RWPE1 (cell line): Measurements from ENCODE around the gene ADAM22.

Source experiments
- CTCF ChIA-PET: fragments of 350-600 bp; sonication (Branson Sonifier 250); formaldehyde crosslinking; extraction: SDS; loops from one replicate; lab custom pipeline; 2021; lab: Yijun Ruan, JAX
- POLR2A ChIA-PET: fragments of 400-600 bp; formaldehyde crosslinking; extraction: SDS; loops from one replicate; lab custom pipeline; 2020; ENCODE audit warnings: antibody characterized with exemption; ENCODE audit not compliant: low non-redundant PET; lab: Yijun Ruan, JAX
- DNase-seq: peaks from one replicate; pipeline ENCODE4 v3.0.0; 2012; ENCODE audit warnings: low spot score
- H3K27ac ChIP-seq: fragments of 450-650 bp; 2 replicates; pipeline ENCODE4 v1.5.1; 2017
- TF ChIP-seq, protein P1 (sequence below): fragments of 450-650 bp; conservative IDR thresholded peaks from 2 replicates; pipeline ENCODE4 v1.5.1; 2017; ENCODE audit warnings: low read depth, mild to moderate bottlenecking

ADAM22 gene

DNA sequence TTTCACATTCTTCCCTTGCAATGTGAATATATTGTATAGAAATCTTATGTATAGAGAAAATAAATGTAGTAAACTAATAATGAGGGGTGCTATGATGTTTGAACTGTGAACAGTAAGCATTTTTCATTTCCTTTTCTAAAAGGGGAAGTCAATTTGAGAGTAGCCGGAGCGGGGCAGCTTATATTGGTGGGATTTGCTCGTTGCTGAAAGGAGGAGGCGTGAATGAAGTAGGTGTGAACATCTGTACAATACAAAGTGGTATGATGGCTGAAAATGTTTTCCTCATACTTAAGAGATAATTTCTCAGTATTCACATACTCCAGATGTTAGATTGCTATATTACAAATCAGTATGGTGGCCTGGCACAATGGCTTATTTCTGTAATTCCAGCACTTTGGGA, 198.7 kb downstream of the ADAM22 start:
- no peak overlapping the region for H3K27ac ChIP-seq
- ChIA-PET POLR2A (no interaction called here), CTCF (no interaction called here)
- TF ChIP-seq, protein P1, sequence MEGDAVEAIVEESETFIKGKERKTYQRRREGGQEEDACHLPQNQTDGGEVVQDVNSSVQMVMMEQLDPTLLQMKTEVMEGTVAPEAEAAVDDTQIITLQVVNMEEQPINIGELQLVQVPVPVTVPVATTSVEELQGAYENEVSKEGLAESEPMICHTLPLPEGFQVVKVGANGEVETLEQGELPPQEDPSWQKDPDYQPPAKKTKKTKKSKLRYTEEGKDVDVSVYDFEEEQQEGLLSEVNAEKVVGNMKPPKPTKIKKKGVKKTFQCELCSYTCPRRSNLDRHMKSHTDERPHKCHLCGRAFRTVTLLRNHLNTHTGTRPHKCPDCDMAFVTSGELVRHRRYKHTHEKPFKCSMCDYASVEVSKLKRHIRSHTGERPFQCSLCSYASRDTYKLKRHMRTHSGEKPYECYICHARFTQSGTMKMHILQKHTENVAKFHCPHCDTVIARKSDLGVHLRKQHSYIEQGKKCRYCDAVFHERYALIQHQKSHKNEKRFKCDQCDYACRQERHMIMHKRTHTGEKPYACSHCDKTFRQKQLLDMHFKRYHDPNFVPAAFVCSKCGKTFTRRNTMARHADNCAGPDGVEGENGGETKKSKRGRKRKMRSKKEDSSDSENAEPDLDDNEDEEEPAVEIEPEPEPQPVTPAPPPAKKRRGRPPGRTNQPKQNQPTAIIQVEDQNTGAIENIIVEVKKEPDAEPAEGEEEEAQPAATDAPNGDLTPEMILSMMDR: no peak
- no peak for DNase-seq

- DNase-seq: no peak
- TF ChIP-seq, protein P1: no peak
- CTCF ChIA-PET: interaction anchor here (1.2 kb wide), 1 partner anchor 29 kb away, joined by 3 read pairs; no protein-coding TSS in a partner anchor
- POLR2A ChIA-PET: no interaction called here
- no peak overlapping the region for H3K27ac ChIP-seq
Observed at GRCh38 chr7:88140947-88141346, 206.9 kb downstream of the ADAM22 start.

GRCh38 chr7:88141479-88141878, 207.4 kb downstream of the ADAM22 start:
- POLR2A ChIA-PET: no interaction called here
- TF ChIP-seq, protein P1: no peak
- no peak for DNase-seq
- CTCF ChIA-PET: interaction anchor here (1.2 kb wide), 1 partner anchor 29 kb away, joined by 3 read pairs; no protein-coding TSS in a partner anchor
- H3K27ac ChIP-seq: no peak overlapping the region

DNA sequence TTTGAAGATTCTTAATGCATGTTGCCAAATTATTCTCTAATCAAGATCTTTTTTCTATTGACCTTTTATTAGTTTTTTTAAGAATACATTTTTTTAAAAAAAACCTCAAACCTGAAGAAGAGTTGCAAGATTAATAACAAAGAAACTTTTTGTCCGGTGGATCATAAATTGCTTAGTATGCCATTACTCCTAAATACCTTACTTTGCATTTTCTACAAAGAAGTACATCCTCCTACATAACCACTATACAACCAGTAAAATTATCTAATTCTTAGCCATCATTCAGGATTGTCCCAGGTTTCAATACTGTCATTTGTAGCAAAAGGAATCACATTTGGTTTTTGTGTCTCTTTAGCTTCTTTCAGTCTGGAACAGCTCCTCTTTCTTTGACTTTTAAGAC, 207.9 kb downstream of the ADAM22 start:
- TF ChIP-seq, protein P1: no peak
- no peak for DNase-seq
- CTCF ChIA-PET: no interaction called here
- no peak overlapping the region for H3K27ac ChIP-seq
- POLR2A ChIA-PET: no interaction called here

GRCh38 chr7:88146616-88147015, 212.6 kb downstream of the ADAM22 start:
- TF ChIP-seq, protein P1: no peak
- ChIA-PET POLR2A (no interaction called here), CTCF (interaction anchor here (0.8 kb wide), 1 partner anchor 75 kb away, joined by 3 read pairs; no protein-coding TSS in a partner anchor)
- no peak for DNase-seq
- no peak overlapping the region for H3K27ac ChIP-seq

- no peak for DNase-seq
- ChIA-PET CTCF (interaction anchor here (0.8 kb wide), 1 partner anchor 75 kb away, joined by 3 read pairs; no protein-coding TSS in a partner anchor), POLR2A (no interaction called here)
- TF ChIP-seq, protein P1: no peak
- no peak overlapping the region for H3K27ac ChIP-seq
Observed at GRCh38 chr7:88147341-88147740, 213.3 kb downstream of the ADAM22 start.
